Stimulated activated CD4-positive, alpha-beta T cell treated with anti-CD3 and anti-CD28 coated beads, TNF-alpha, amount 100 ng/mL, for 48 hours (primary cell): ENCODE data around the gene ROPN1L.
"Not testable (repeated sequence)": the region's sequence is repeated elsewhere in the genome, so short reads cannot be mapped to it uniquely, and the experiment has no call there.

Experiments used
- DNase-seq, 3 donors: peaks; one replicate each; pipeline ENCODE4 v3.0.0-alpha.2; 2020; ENCODE audit warnings: low read depth in 3 of 3

ROPN1L gene

GRCh38 chr5:10501554-10502075, 59.9 kb downstream of the ROPN1L start:
- DNase-seq: no peak

- no peak for DNase-seq
Measured at GRCh38 chr5:10502130-10502529, 60.5 kb downstream of the ROPN1L start.

- DNase-seq: no peak
Measured at GRCh38 chr5:10502578-10502977, 60.9 kb downstream of the ROPN1L start.

GRCh38 chr5:10503321-10503720, 61.6 kb downstream of the ROPN1L start:
- DNase-seq: no peak

GRCh38 chr5:10503997-10504793, 62.5 kb downstream of the ROPN1L start:
- no peak for DNase-seq

GRCh38 chr5:10505517-10506095, 63.9 kb downstream of the ROPN1L start:
- no peak for DNase-seq

GRCh38 chr5:10506535-10506934, 64.9 kb downstream of the ROPN1L start:
- no peak for DNase-seq

- DNase-seq: no peak
Measured at GRCh38 chr5:10507575-10508096, 66.0 kb downstream of the ROPN1L start.

- no peak for DNase-seq
Measured at GRCh38 chr5:10509575-10509974, 67.9 kb downstream of the ROPN1L start.

- no peak for DNase-seq
Measured at GRCh38 chr5:10511741-10512640, 70.3 kb downstream of the ROPN1L start.

GRCh38 chr5:10513501-10514442, 72.1 kb downstream of the ROPN1L start:
- no peak for DNase-seq

GRCh38 chr5:10514572-10514971, 72.9 kb downstream of the ROPN1L start:
- DNase-seq: not testable (repeated sequence)
